Erythroblast (primary cell): ENCODE measurements around the gene RPRD1B.
"Not testable (repeated sequence)": the region's sequence is repeated elsewhere in the genome, so short reads cannot be mapped to it uniquely, and the experiment has no call there.

ENCODE experiments used
- GATA1 ChIP-seq: IDR thresholded peaks from 2 replicates; pipeline ENCODE4 v1.6.1; 2011; ENCODE audit warnings: low read depth, mild to moderate bottlenecking, control low read depth, low read length, moderate library complexity
- POLR2A ChIP-seq: IDR thresholded peaks from 2 replicates; pipeline ENCODE4 v1.6.1; 2011; ENCODE audit warnings: mild to moderate bottlenecking, low read length

DNA sequence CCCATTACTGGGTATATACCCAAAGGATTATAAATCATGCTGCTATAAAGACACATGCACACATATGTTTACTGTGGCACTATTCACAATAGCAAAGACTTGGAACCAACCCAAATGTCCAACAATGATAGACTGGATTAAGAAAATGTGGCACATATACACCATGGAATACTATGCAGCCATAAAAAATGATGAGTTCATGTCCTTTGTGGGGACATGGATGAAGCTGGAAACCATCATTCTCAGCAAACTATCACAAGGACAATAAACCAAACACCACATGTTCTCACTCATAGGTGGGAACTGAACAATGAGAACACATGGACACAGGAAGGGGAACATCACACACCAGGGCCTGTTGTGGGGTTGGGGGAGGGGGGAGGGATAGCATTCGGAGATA lies 73.8 kb downstream of the RPRD1B start:
- not testable (repeated sequence) for TF ChIP-seq POLR2A, GATA1
